ENCODE results near the gene EPN2. TPM values are rescaled to one million over a fixed set of nuclear protein-coding genes. Genes with fewer than 3 reads are reported as not detected.

The EPN2 gene
- polyA plus RNA-seq, 1 donor from 2014 or later: 37.8 TPM

GRCh38 chr17:19311016-19311415 lies 73.8 kb downstream of the EPN2 start:
- Histone ChIP-seq H3K9me3 (ENCODE audit: low read length) (no peaks in the 10 kb centered on the region), H3K79me2 (replicated peaks; ENCODE audit: insufficient read depth, low read length) (no peaks in the 10 kb centered on the region), H3K4me2 (ENCODE audit: low read length) (no peak overlapping the region), H3K36me3 (ENCODE audit: insufficient read depth, low read length) (no peaks in the 10 kb centered on the region), H2AFZ (ENCODE audit: low read depth, low read length) (no peak overlapping the region), H4K20me1 (ENCODE audit: insufficient read depth) (no peaks in the 10 kb centered on the region), H3K9ac (ENCODE audit: low read length) (no peak overlapping the region), H3F3A (ENCODE audit: insufficient read depth, low read length, poor library complexity, severe bottlenecking) (no peaks in the 10 kb centered on the region), H3K27me3 (ENCODE audit: insufficient read depth, low read depth, low read length) (no peaks in the 10 kb centered on the region), H3K4me3 (ENCODE audit: low read length) (no peak overlapping the region), H3K27ac (ENCODE audit: low read length) (no peak overlapping the region), H3K9me2 (ENCODE audit: insufficient read depth, low read length) (no peaks in the 10 kb centered on the region)
- TF ChIP-seq SMC3 (conservative IDR thresholded peaks at IDR 0.05; ENCODE audit: poor library complexity) (no peak), CTCF (IDR thresholded peaks at IDR 0.05; ENCODE audit: poor library complexity, severe bottlenecking) (no peak), REST (IDR thresholded peaks at IDR 0.05; ENCODE audit: borderline replicate concordance) (no peak), EZH2 (IDR thresholded peaks at IDR 0.05; ENCODE audit: borderline replicate concordance, insufficient read depth, low read length, poor library complexity, severe bottlenecking) (no peak), EP300 (conservative IDR thresholded peaks at IDR 0.05; ENCODE audit: poor library complexity, severe bottlenecking) (no peak), POLR2AphosphoS5 (IDR thresholded peaks at IDR 0.05) (no peak), MXI1 (conservative IDR thresholded peaks at IDR 0.05; ENCODE audit: poor library complexity, severe bottlenecking) (no peak), TAF1 (IDR thresholded peaks at IDR 0.05; ENCODE audit: low read depth) (no peak), RAD21 (conservative IDR thresholded peaks at IDR 0.05) (no peak)

GRCh38 chr17:19311421-19312215 lies 74.5 kb downstream of the EPN2 start:
- TF ChIP-seq MXI1 (conservative IDR thresholded peaks at IDR 0.05; ENCODE audit: poor library complexity, severe bottlenecking): no peak
- no peak for TF ChIP-seq SMC3 (conservative IDR thresholded peaks at IDR 0.05; ENCODE audit: poor library complexity)
- no peak for TF ChIP-seq RAD21 (conservative IDR thresholded peaks at IDR 0.05)
- no peak for TF ChIP-seq EZH2 (IDR thresholded peaks at IDR 0.05; ENCODE audit: borderline replicate concordance, insufficient read depth, low read length, poor library complexity, severe bottlenecking)
- no peak for TF ChIP-seq POLR2AphosphoS5 (IDR thresholded peaks at IDR 0.05)
- TF ChIP-seq TAF1 (IDR thresholded peaks at IDR 0.05; ENCODE audit: low read depth): no peak
- TF ChIP-seq CTCF (IDR thresholded peaks at IDR 0.05; ENCODE audit: poor library complexity, severe bottlenecking): no peak
- TF ChIP-seq EP300 (conservative IDR thresholded peaks at IDR 0.05; ENCODE audit: poor library complexity, severe bottlenecking): no peak
- no peak for TF ChIP-seq REST (IDR thresholded peaks at IDR 0.05; ENCODE audit: borderline replicate concordance)
- Histone ChIP-seq H3K9me3 (ENCODE audit: low read length) (no peaks in the 10 kb centered on the region), H3K79me2 (replicated peaks; ENCODE audit: insufficient read depth, low read length) (no peaks in the 10 kb centered on the region), H3K36me3 (ENCODE audit: insufficient read depth, low read length) (no peaks in the 10 kb centered on the region), H3K4me2 (ENCODE audit: low read length) (no peak overlapping the region), H4K20me1 (ENCODE audit: insufficient read depth) (no peaks in the 10 kb centered on the region), H3K9me2 (ENCODE audit: insufficient read depth, low read length) (no peaks in the 10 kb centered on the region), H3K9ac (ENCODE audit: low read length) (no peak overlapping the region), H2AFZ (ENCODE audit: low read depth, low read length) (no peak overlapping the region), H3K27me3 (ENCODE audit: insufficient read depth, low read depth, low read length) (no peaks in the 10 kb centered on the region), H3F3A (ENCODE audit: insufficient read depth, low read length, poor library complexity, severe bottlenecking) (no peaks in the 10 kb centered on the region), H3K4me3 (ENCODE audit: low read length) (no peak overlapping the region), H3K27ac (ENCODE audit: low read length) (no peak overlapping the region)
